OCI-LY7 (cell line): ENCODE results near the gene ZNF469. TPM values are rescaled to one million over a fixed set of nuclear protein-coding genes. Genes with fewer than 3 reads are reported as not detected.
"Not testable (repeated sequence)": the region's sequence is repeated elsewhere in the genome, so short reads cannot be mapped to it uniquely, and the experiment has no call there.

Experiments used
- BruUV-seq: library from RNA; stranded (reverse); fragments of 400-500 nt; replicated peaks from 2 replicates; lab custom pipeline; 2021; lab: Mats Ljungman, UMichigan
- CTCF ChIA-PET: fragments of 300-600 bp; sonication (Branson Sonifier 250); formaldehyde crosslinking; loops from one replicate; lab custom pipeline; 2022; ENCODE audit warnings: antibody characterized with exemption; ENCODE audit not compliant: unreplicated experiment; lab: Charles Lee
- POLR2A ChIA-PET: fragments of 300-600 bp; sonication (Branson Sonifier 250); formaldehyde crosslinking; loops from one replicate; lab custom pipeline; 2022; ENCODE audit warnings: antibody characterized with exemption; lab: Charles Lee
- DNase-seq: peaks from one replicate; pipeline ENCODE4 v3.0.0-alpha.2; 2015; ENCODE audit warnings: low spot score
- H2AFZ ChIP-seq: fragments of 200-600 bp; sonication (generic), shearing (Covaris generic); 2 replicates; pipeline ENCODE4 v1.6.1; 2014; ENCODE audit warnings: mild to moderate bottlenecking, antibody characterized with exemption, low read length, moderate library complexity
- H3K27ac ChIP-seq: fragments of 200-600 bp; sonication (generic); 2 replicates; pipeline ENCODE4 v1.5.1; 2014; ENCODE audit warnings: mixed run types, low read depth, mild to moderate bottlenecking, moderate library complexity, low read length, inconsistent platforms; ENCODE audit not compliant: poor library complexity, severe bottlenecking
- H3K36me3 ChIP-seq: fragments of 200-600 bp; sonication (generic); 2 replicates; pipeline ENCODE4 v1.6.1; 2014; ENCODE audit warnings: mild to moderate bottlenecking, antibody characterized with exemption, low read length, moderate library complexity, mixed read lengths; ENCODE audit not compliant: insufficient read depth
- H3K4me1 ChIP-seq: fragments of 200-600 bp; sonication (generic); 2 replicates; pipeline ENCODE4 v1.5.1; 2014; ENCODE audit warnings: mild to moderate bottlenecking, low read length; ENCODE audit not compliant: insufficient read depth, poor library complexity, severe bottlenecking
- H3K4me2 ChIP-seq: fragments of 200-600 bp; sonication (generic); 2 replicates; pipeline ENCODE4 v1.6.1; 2014; ENCODE audit warnings: mild to moderate bottlenecking, low read length
- H3K4me3 ChIP-seq: fragments of 200-600 bp; sonication (generic); 2 replicates; pipeline ENCODE4 v1.5.1; 2014; ENCODE audit warnings: mild to moderate bottlenecking, low read depth, low read length; ENCODE audit not compliant: poor library complexity, severe bottlenecking
- H3K79me2 ChIP-seq: fragments of 200-600 bp; sonication (generic); 2 replicates; pipeline ENCODE4 v1.6.1; 2016; ENCODE audit warnings: low read depth, mild to moderate bottlenecking, low read length, moderate library complexity, mixed read lengths; ENCODE audit not compliant: insufficient read depth
- H3K9me2 ChIP-seq: fragments of 200-600 bp; sonication (generic); 2 replicates; pipeline ENCODE4 v1.6.1; 2016; ENCODE audit warnings: mild to moderate bottlenecking, low read length, mixed read lengths; ENCODE audit not compliant: insufficient read depth
- H3K9me3 ChIP-seq: fragments of 200-600 bp; sonication (generic); 2 replicates; pipeline ENCODE4 v1.6.1; 2014; ENCODE audit warnings: mild to moderate bottlenecking, mixed run types, low read length, mixed read lengths
- H4K20me1 ChIP-seq: fragments of 200-600 bp; sonication (generic); 2 replicates; pipeline ENCODE4 v1.6.1; 2014; ENCODE audit warnings: mild to moderate bottlenecking, antibody characterized with exemption, low read length, moderate library complexity, mixed read lengths; ENCODE audit not compliant: insufficient read depth
- CTCF ChIP-seq: fragments of 200-600 bp; sonication (generic); conservative IDR thresholded peaks from 2 replicates; pipeline ENCODE4 v1.5.1; 2014; ENCODE audit warnings: mild to moderate bottlenecking, antibody characterized with exemption, low read length, moderate library complexity, mixed read lengths
- EZH2phosphoT487 ChIP-seq: fragments of 200-600 bp; sonication (generic); IDR thresholded peaks from 2 replicates; pipeline ENCODE4 v1.6.1; 2018; ENCODE audit warnings: low read depth, borderline replicate concordance, mild to moderate bottlenecking, mixed run types, antibody characterized with exemption, low read length, moderate library complexity, mixed read lengths
- intact Hi-C: fragments of 100-400 bp; cut with micrococcal nuclease; formaldehyde crosslinking; loops from one replicate; pipeline ENCODE4 v1.10.0; 2022; ENCODE audit not compliant: unreplicated experiment
- total RNA-seq, 2 experiments: library from RNA; depleted of rRNA in 1 of 2; stranded (reverse); fragments of >200 nt in 1 of 2; shearing (Covaris generic) in 1 of 2; gene quantifications; 2 replicates each; pipeline ENCODE4 v1.2.3, GENCODE V29; 2014 to 2022

ZNF469 gene
- total RNA-seq, 2 experiments from 2014 or later = under 0.01 TPM; not detected in 1

GRCh38 chr16:88357317-88358022 is 25.3 kb upstream of the ZNF469 start:
- Histone ChIP-seq H3K4me2 (no peak overlapping the region), H3K9me2 (no peaks in the 10 kb centered on the region), H3K79me2 (no peaks in the 10 kb centered on the region), H3K36me3 (no peaks in the 10 kb centered on the region), H4K20me1 (no peaks in the 10 kb centered on the region), H2AFZ (no peak overlapping the region), H3K27ac (no peak overlapping the region), H3K4me3 (no peak overlapping the region), H3K4me1 (peaks cover 2% of the 10 kb centered on the region), H3K9me3 (no peaks in the 10 kb centered on the region)
- no peak for DNase-seq
- ChIA-PET CTCF (no interaction called here), POLR2A (no interaction called here)
- intact Hi-C loops = no loop called here
- no TSS peak for BruUV-seq
- TF ChIP-seq EZH2phosphoT487 = no peak
- no peak for TF ChIP-seq CTCF

DNA sequence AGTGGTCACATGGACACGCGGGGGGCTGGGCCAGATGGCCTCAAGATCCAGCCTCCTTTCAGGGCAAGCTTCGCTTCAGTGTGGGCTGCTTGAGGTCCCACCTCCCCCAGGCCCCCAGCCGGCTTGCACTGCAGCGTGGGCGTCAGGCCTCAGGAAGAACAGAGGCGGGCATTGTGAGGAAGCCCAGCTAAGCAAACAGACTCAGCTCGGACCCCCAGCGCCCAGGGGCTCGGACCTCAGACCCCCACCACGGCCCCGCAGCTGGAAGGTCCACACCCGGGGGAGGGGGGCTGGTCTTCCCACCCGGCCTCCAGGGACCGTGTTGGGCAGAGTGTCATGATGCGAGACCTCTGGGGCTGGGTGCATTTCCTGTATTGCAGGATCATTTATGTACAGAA is 24.7 kb upstream of the ZNF469 start:
- no TSS peak for BruUV-seq
- Histone ChIP-seq H3K9me3 (0 out of 2 replicates have a peak, but pooled peaks cover 4% of the 10 kb centered on the region), H3K4me2 (no peak overlapping the region), H3K9me2 (no peaks in the 10 kb centered on the region), H3K4me3 (no peak overlapping the region), H3K79me2 (no peaks in the 10 kb centered on the region), H3K36me3 (no peaks in the 10 kb centered on the region), H3K27ac (no peak overlapping the region), H3K4me1 (peaks cover 2% of the 10 kb centered on the region), H2AFZ (no peak overlapping the region), H4K20me1 (no peaks in the 10 kb centered on the region)
- ChIA-PET CTCF (no interaction called here), POLR2A (no interaction called here)
- intact Hi-C loops = no loop called here
- DNase-seq = no peak
- TF ChIP-seq CTCF (no peak), EZH2phosphoT487 (no peak)

GRCh38 chr16:88359008-88359407 is 23.8 kb upstream of the ZNF469 start:
- TF ChIP-seq CTCF (no peak), EZH2phosphoT487 (no peak)
- Histone ChIP-seq H3K4me2 (no peak overlapping the region), H2AFZ (no peak overlapping the region), H3K4me1 (peaks cover 2% of the 10 kb centered on the region), H3K79me2 (no peaks in the 10 kb centered on the region), H3K9me2 (no peaks in the 10 kb centered on the region), H3K27ac (no peak overlapping the region), H4K20me1 (no peaks in the 10 kb centered on the region), H3K36me3 (no peaks in the 10 kb centered on the region), H3K4me3 (no peak overlapping the region), H3K9me3 (0 out of 2 replicates have a peak, but pooled peaks cover 6% of the 10 kb centered on the region)
- CTCF ChIA-PET = no interaction called here
- POLR2A ChIA-PET = no interaction called here
- intact Hi-C loops = no loop called here
- DNase-seq = no peak
- no TSS peak for BruUV-seq

GRCh38 chr16:88360401-88360800 is 22.4 kb upstream of the ZNF469 start:
- POLR2A ChIA-PET, intact Hi-C loops, H2AFZ ChIP-seq: not testable (repeated sequence)

More at GRCh38 chr16:88360401-88360800, 22.4 kb upstream of the ZNF469 start:
- H3K27ac ChIP-seq, DNase-seq, BruUV-seq, H3K4me1 ChIP-seq, H3K9me3 ChIP-seq, H3K4me3 ChIP-seq, H3K4me2 ChIP-seq, H3K36me3 ChIP-seq, H4K20me1 ChIP-seq, H3K9me2 ChIP-seq, H3K79me2 ChIP-seq, CTCF ChIA-PET: not testable (repeated sequence)
